Measurements from ENCODE around the gene HSPA4. TPM values are rescaled to one million over a fixed set of nuclear protein-coding genes. Genes with fewer than 3 reads are reported as not detected.

Gene HSPA4
- total and polyA plus RNA-seq, 2 of the 13 experiments (the other 11 are each of a cell fraction or from before 2014, with no cell fraction given): 36.6 to 231 TPM

- no peaks in the 10 kb centered on the region for H3K4me1 ChIP-seq (ENCODE audit: insufficient read depth, low read length)
- H3K4me3 ChIP-seq (replicated peaks in 1 of 3; ENCODE audit: insufficient read depth in 1 of 3, low read depth in 2 of 3, low read length in 3 of 3): no peak overlapping the region
- no TSS peak for BruUV-seq (replicated peaks)
- ATAC-seq (no peak), DNase-seq (ENCODE audit: low spot score) (no peak), FAIRE-seq (no peak)
- intact Hi-C loops (cut with micrococcal nuclease; ENCODE audit: unreplicated experiment) (no loop called here), in situ Hi-C loops (cut with HindIII; ENCODE audit: extremely low pct_ligation_motif_present, low pct_unique_long_range_greater_than_20kb) (loop anchor here (10.0 kb wide), 1 partner anchor 129 kb away; no protein-coding TSS in a partner anchor)
- H3K36me3 ChIP-seq (replicated peaks in 1 of 2; ENCODE audit: control insufficient read depth in 1 of 2, insufficient read depth in 2 of 2, low read length in 2 of 2): peaks cover 12 to 80% of the 10 kb centered on the region in 2 experiments
- H3K27me3 ChIP-seq (ENCODE audit: control insufficient read depth in 1 of 2, insufficient read depth in 2 of 2, low read length in 2 of 2): no peaks in the 10 kb centered on the region
- H4K20me1 ChIP-seq (ENCODE audit: insufficient read depth, low read length): peaks cover 4% of the 10 kb centered on the region; the same call in 1 of the 2 replicates
- H3K79me2 ChIP-seq (ENCODE audit: insufficient read depth, low read length): peaks cover 41% of the 10 kb centered on the region
- ChIA-PET POLR2A (no interaction called here), CTCF (ENCODE audit: low intra/inter-chr PET ratio, low total read pairs) (no interaction called here)
- no peak overlapping the region for H2AFZ ChIP-seq (ENCODE audit: low read length)
- 100% methylated on average over 1 of the region's 1 CpG for WGBS (ENCODE audit: low lambda C conversion rate)
- H3K9me3 ChIP-seq (ENCODE audit: low read length): no peaks in the 10 kb centered on the region
- H3K4me2 ChIP-seq (ENCODE audit: low read depth, low read length): no peak overlapping the region
- H3K27ac ChIP-seq (ENCODE audit: extremely low read length, insufficient read depth, low read length): no peak overlapping the region
- no peak overlapping the region for H3K9ac ChIP-seq (ENCODE audit: insufficient read depth, low read depth, low read length)
- TF ChIP-seq ATRX (CRISPR knock-in tag; IDR thresholded peaks at IDR 0.05; ENCODE audit: borderline replicate concordance) (no peak), TOE1 (CRISPR knock-in tag; IDR thresholded peaks at IDR 0.05) (no peak), STAT5B (CRISPR knock-in tag; IDR thresholded peaks at IDR 0.05) (no peak), RNF219 (CRISPR knock-in tag; IDR thresholded peaks at IDR 0.05) (no peak), AKNA (CRISPR knock-in tag; IDR thresholded peaks at IDR 0.05; ENCODE audit: borderline replicate concordance) (no peak), ZNF280B (CRISPR knock-in tag; IDR thresholded peaks at IDR 0.05; ENCODE audit: borderline replicate concordance) (no peak), TBP (CRISPR knock-in tag; IDR thresholded peaks at IDR 0.05) (no peak), ZNF800 (CRISPR knock-in tag; IDR thresholded peaks at IDR 0.05) (no peak), NR3C1 (CRISPR knock-in tag; IDR thresholded peaks at IDR 0.05) (no peak), ZNF317 (CRISPR knock-in tag; IDR thresholded peaks at IDR 0.05) (no peak), NKX3-1 (CRISPR knock-in tag; IDR thresholded peaks at IDR 0.05) (no peak)
Measured at GRCh38 chr5:133083901-133084300, 32.1 kb downstream of the HSPA4 start.
